Measurements from ENCODE around the gene METTL9. TPM values are rescaled to one million over a fixed set of nuclear protein-coding genes. Genes with fewer than 3 reads are reported as not detected.

The METTL9 gene
- total and polyA plus RNA-seq, 9 of the 15 experiments (the other 6 are each of a cell fraction or from before 2014, with no cell fraction given) = 12.2 to 107 (median 79.1) TPM

GRCh38 chr16:21599122-21600030 is at the start of gene METTL9 (continued):
- TF ChIP-seq ZNF639 (CRISPR knock-in tag; conservative IDR thresholded peaks at IDR 0.05 in 1 of 2, IDR thresholded peaks at IDR 0.05 in 1 of 2) (peak in 1 of 2 experiments; percentile 92; a peak in 2 of 4 replicates), PTTG1 (tag; IDR thresholded peaks at IDR 0.05; ENCODE audit: low read depth) (no peak), ZBTB43 (CRISPR knock-in tag; IDR thresholded peaks at IDR 0.05) (peak; percentile 79; the same call in 1 of the 2 replicates), GMEB1 (CRISPR knock-in tag; IDR thresholded peaks at IDR 0.05) (peak; percentile 78), ZC3H8 (IDR thresholded peaks at IDR 0.05) (no peak), RREB1 (CRISPR knock-in tag; IDR thresholded peaks at IDR 0.05) (no peak; the same call in none of the 2 replicates), PHTF2 (CRISPR knock-in tag; IDR thresholded peaks at IDR 0.05) (no peak), ARNT (IDR thresholded peaks at IDR 0.05) (no peak), RFX7 (CRISPR knock-in tag; IDR thresholded peaks at IDR 0.05) (no peak), NCOA4 (IDR thresholded peaks at IDR 0.05; ENCODE audit: partially characterized antibody) (no peak), HMGN3 (IDR thresholded peaks at IDR 0.05; ENCODE audit: borderline replicate concordance, extremely low read depth, insufficient read length, low read depth, low read length) (peak; percentile 82), XRCC5 (IDR thresholded peaks at IDR 0.05; ENCODE audit: low read depth, low read length) (peak; percentile 98), TBP (optimal IDR thresholded peaks at IDR 0.05; ENCODE audit: low read depth, low read length) (peak; percentile 80), SRSF3 (IDR thresholded peaks at IDR 0.05; ENCODE audit: insufficient read depth, low read length) (no peak), GABPB1 (CRISPR knock-in tag; IDR thresholded peaks at IDR 0.05) (peak; percentile 99), ZNF707 (CRISPR knock-in tag; conservative IDR thresholded peaks at IDR 0.05) (no peak), POLR2AphosphoS2 (IDR thresholded peaks at IDR 0.05; ENCODE audit: low read length) (no peak)

All from K562 (cell line).